PFSK-1 (cell line): ENCODE measurements around the gene USP36.

Source experiments
- POLR2AphosphoS5 ChIP-seq: IDR thresholded peaks from 2 replicates; pipeline ENCODE4 v1.6.1; 2012; ENCODE audit warnings: low read depth, mild to moderate bottlenecking, control low read depth, low read length, moderate library complexity
- TAF1 ChIP-seq: IDR thresholded peaks from 2 replicates; pipeline ENCODE4 v1.6.1; 2012; ENCODE audit warnings: low read length, control low read depth, borderline replicate concordance; ENCODE audit not compliant: insufficient read depth

DNA sequence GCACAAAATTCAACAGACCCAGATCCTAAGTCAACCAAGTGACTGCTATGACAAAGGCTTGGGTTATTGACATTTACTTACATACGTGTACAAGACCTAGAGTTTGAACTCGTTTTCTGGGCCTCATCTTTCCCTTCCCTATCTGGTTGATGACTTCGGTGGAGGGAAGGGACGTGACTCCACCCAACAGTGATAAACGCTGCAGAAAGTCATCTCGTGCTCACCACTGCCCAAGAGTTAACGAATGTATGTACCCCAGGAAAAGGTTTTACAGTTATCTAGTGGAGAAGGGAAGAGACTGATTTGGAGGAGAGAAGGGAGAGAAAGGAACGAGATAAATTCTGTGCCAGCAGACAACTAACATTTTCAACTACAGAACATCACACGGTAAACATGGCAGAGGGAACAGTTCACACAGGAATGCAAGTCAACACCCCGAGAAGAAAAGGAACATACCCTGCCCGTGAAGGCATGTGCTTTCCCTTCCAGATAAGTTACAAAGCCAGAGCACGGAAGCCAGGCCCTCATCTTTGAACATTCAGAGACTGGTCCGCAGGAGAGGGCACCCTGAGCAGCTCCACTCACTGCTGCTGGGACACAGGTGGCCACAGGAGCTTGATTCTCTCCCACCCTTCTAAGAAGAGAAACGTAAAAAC lies 44.6 kb downstream of the USP36 start:
- TF ChIP-seq TAF1 (no peak), POLR2AphosphoS5 (no peak)
